GM12878 (cell line): ENCODE data around the gene SLC45A2. TPM values are rescaled to one million over a fixed set of nuclear protein-coding genes. Genes with fewer than 3 reads are reported as not detected.

ENCODE experiments used
- ATF2 ChIP-seq: IDR thresholded peaks from 2 replicates; pipeline ENCODE4 v1.6.1; 2012; ENCODE audit warnings: low read length, inconsistent platforms
- BACH1 ChIP-seq: fragments of 450-650 bp; IDR thresholded peaks from 2 replicates; pipeline ENCODE4 v1.6.1; 2017; ENCODE audit warnings: mild to moderate bottlenecking, borderline replicate concordance
- CEBPB ChIP-seq, 2 experiments: fragments of 150-350 bp in 1 of 2; IDR thresholded peaks; 2 replicates each; pipeline ENCODE4 v1.6.1; 2012 to 2014; ENCODE audit warnings: low read depth in 2 of 2, low read length in 2 of 2, borderline replicate concordance in 1 of 2, inconsistent platforms in 1 of 2
- CREM ChIP-seq: IDR thresholded peaks from 2 replicates; pipeline ENCODE4 v1.6.1; 2014; ENCODE audit warnings: antibody characterized with exemption, low read depth
- CTCF ChIP-seq, 3 experiments: IDR thresholded peaks in 2 of 3; conservative IDR thresholded peaks in 1 of 3; 2 replicates each; pipeline ENCODE4 v1.5.1; 2011; ENCODE audit warnings: low read depth in 3 of 3, low read length in 3 of 3, mild to moderate bottlenecking in 3 of 3, control low read depth in 2 of 3, moderate library complexity in 2 of 3, inconsistent platforms in 1 of 3, mixed read lengths in 1 of 3; ENCODE audit not compliant: control insufficient read depth in 2 of 3, insufficient read depth in 1 of 3; ENCODE audit errors: extremely low read depth in 1 of 3
- DPF2 ChIP-seq: fragments of 450-650 bp; IDR thresholded peaks from 2 replicates; pipeline ENCODE4 v1.6.1; 2017; ENCODE audit warnings: mild to moderate bottlenecking
- EGR1 ChIP-seq, 2 experiments: IDR thresholded peaks; 1 replicate in 1 of 2; 2 replicates in 1 of 2; pipeline ENCODE4 v1.6.1; 2011 to 2012; ENCODE audit warnings: low read depth in 2 of 2, low read length in 2 of 2, borderline replicate concordance in 1 of 2, mild to moderate bottlenecking in 1 of 2, moderate library complexity in 1 of 2
- ELK1 ChIP-seq: IDR thresholded peaks from 2 replicates; pipeline ENCODE4 v1.6.1; 2012; ENCODE audit warnings: low read depth, low read length, improper control_type of control experiment
- ESRRA ChIP-seq: IDR thresholded peaks from 2 replicates; pipeline ENCODE4 v1.6.1; 2012; ENCODE audit warnings: mild to moderate bottlenecking, low read length, improper control_type of control experiment
- FOXK2 ChIP-seq: fragments of 450-650 bp; IDR thresholded peaks from 2 replicates; pipeline ENCODE4 v1.6.1; 2017; ENCODE audit warnings: mild to moderate bottlenecking, moderate library complexity
- GATAD2B ChIP-seq: fragments of 450-650 bp; conservative IDR thresholded peaks from 2 replicates; pipeline ENCODE4 v1.6.1; 2017; ENCODE audit warnings: low read depth, mild to moderate bottlenecking, moderate library complexity
- IRF4 ChIP-seq: IDR thresholded peaks from 2 replicates; pipeline ENCODE4 v1.6.1; 2011; ENCODE audit warnings: low read depth, low read length
- MTA2 ChIP-seq: fragments of 450-650 bp; IDR thresholded peaks from 2 replicates; pipeline ENCODE4 v1.6.1; 2016; ENCODE audit warnings: low read depth, mild to moderate bottlenecking, moderate library complexity
- MTA3 ChIP-seq: IDR thresholded peaks from 2 replicates; pipeline ENCODE4 v1.6.1; 2012; ENCODE audit warnings: low read length, inconsistent platforms, borderline replicate concordance
- NBN ChIP-seq: fragments of 450-650 bp; IDR thresholded peaks from 2 replicates; pipeline ENCODE4 v1.6.1; 2016
- NKRF ChIP-seq: fragments of 450-650 bp; conservative IDR thresholded peaks from 2 replicates; pipeline ENCODE4 v1.6.1; 2017; ENCODE audit warnings: mild to moderate bottlenecking, moderate library complexity
- NRF1 ChIP-seq: conservative IDR thresholded peaks from 2 replicates; pipeline ENCODE4 v1.6.1; 2011; ENCODE audit warnings: mild to moderate bottlenecking, low read depth, low read length, improper control_type of control experiment
- PAX5 ChIP-seq: IDR thresholded peaks from 2 replicates; pipeline ENCODE4 v1.6.1; 2011; ENCODE audit warnings: low read depth, low read length, borderline replicate concordance
- POLR2A ChIP-seq: IDR thresholded peaks from 2 replicates; pipeline ENCODE4 v1.6.1; 2011; ENCODE audit warnings: low read depth, mild to moderate bottlenecking, low read length
- POLR2AphosphoS2 ChIP-seq: IDR thresholded peaks from 2 replicates; pipeline ENCODE4 v1.6.1; 2011; ENCODE audit warnings: low read depth, mild to moderate bottlenecking, low read length, improper control_type of control experiment, moderate library complexity
- RELA ChIP-seq: fragments of 450-650 bp; IDR thresholded peaks from 2 replicates; pipeline ENCODE4 v1.8.0; 2014; ENCODE audit warnings: borderline replicate concordance; ENCODE audit not compliant: partially characterized antibody
- SIN3A ChIP-seq: IDR thresholded peaks from 2 replicates; pipeline ENCODE4 v1.6.1; 2012; ENCODE audit warnings: low read depth, low read length, improper control_type of control experiment
- SMAD5 ChIP-seq: IDR thresholded peaks from 2 replicates; pipeline ENCODE4 v1.6.1; 2016; ENCODE audit warnings: antibody characterized with exemption, low read depth
- TCF12 ChIP-seq: IDR thresholded peaks from 2 replicates; pipeline ENCODE4 v1.6.1; 2011; ENCODE audit warnings: low read depth, mild to moderate bottlenecking, low read length
- polyA plus RNA-seq, 11 experiments: library from polyadenylated mRNA; depleted of rRNA in 4 of 11; unstranded in 6 of 11; stranded (reverse) in 5 of 11; fragments of >200 nt; fragmentation: Nextera tagmentation in 4 of 11; fragmentation: Illumina TruSeq in 1 of 11; extraction: Ambion mirVana in 4 of 11; extraction: Trizol in 1 of 11; gene quantifications; 1 replicate in 1 of 11; 2 replicates in 10 of 11; pipeline versions ENCODE4 v1.2.1 to v1.2.3, GENCODE V29; 2011 to 2016; ENCODE audit warnings: inconsistent platforms in 2 of 11, missing spikeins in 2 of 11, low read depth in 1 of 11
- total RNA-seq, 4 experiments: library from RNA; depleted of rRNA in 3 of 4; stranded (reverse); fragments of >200 nt in 3 of 4; fragmentation: Illumina TruSeq in 1 of 4; extraction: Trizol in 1 of 4; gene quantifications; 2 replicates each; pipeline versions ENCODE4 v1.2.1 to v1.2.3, GENCODE V29; 2013 to 2021

The SLC45A2 gene
- total and polyA plus RNA-seq, 10 of the 15 experiments (the other 5 are each of a cell fraction or from before 2014, with no cell fraction given) = 0.06 to 0.07 TPM; not detected in 8

- TF ChIP-seq NKRF = peak; percentile 85
- TF ChIP-seq CEBPB (IDR thresholded peaks at IDR 0.05; ENCODE audit: borderline replicate concordance in 1 of 2, low read depth in 2 of 2, low read length in 2 of 2) = no peak
- peak; percentile 87 for TF ChIP-seq DPF2
- TF ChIP-seq CREM = 0 out of 2 replicates have a peak, but pooled peaks have one; percentile 26
- peak; percentile 63; the same call in 1 of the 2 replicates for TF ChIP-seq BACH1
- peak; percentile 91 for TF ChIP-seq SMAD5
- TF ChIP-seq PAX5 = no peak
- peak; percentile 95 for TF ChIP-seq POLR2A
- no peak for TF ChIP-seq ATF2
- TF ChIP-seq NBN = 0 out of 2 replicates have a peak, but pooled peaks have one; percentile 65
- no peak for TF ChIP-seq MTA3
- TF ChIP-seq SIN3A = peak; percentile 52; the same call in 1 of the 2 replicates
- TF ChIP-seq ELK1 = no peak
- peak; percentile 55; the same call in 1 of the 2 replicates for TF ChIP-seq TCF12
- TF ChIP-seq NRF1 = peak; percentile 92
- TF ChIP-seq EGR1 (IDR thresholded peaks at IDR 0.05; ENCODE audit: borderline replicate concordance in 1 of 2, low read depth in 2 of 2, low read length in 2 of 2) = peak in 1 of 2 experiments; percentile 84; a peak in 2 of 3 replicates
- 0 out of 2 replicates have a peak, but pooled peaks have one; percentile 4 for TF ChIP-seq IRF4
- TF ChIP-seq MTA2 = no peak
- peak; percentile 61 for TF ChIP-seq RELA
- peak; percentile 75 for TF ChIP-seq POLR2AphosphoS2
- TF ChIP-seq FOXK2 = peak; percentile 26; the same call in 1 of the 2 replicates
- no peak for TF ChIP-seq ESRRA
- peak; percentile 78; the same call in 1 of the 2 replicates for TF ChIP-seq GATAD2B
- TF ChIP-seq CTCF (IDR thresholded peaks at IDR 0.05 in 2 of 3, conservative IDR thresholded peaks at IDR 0.05 in 1 of 3; ENCODE audit: control insufficient read depth in 2 of 3, extremely low read depth in 1 of 3, insufficient read depth in 1 of 3, low read depth in 3 of 3, low read length in 3 of 3) = peak in 2 of 3 experiments; percentile 13 to 15; a peak in 2 of 6 replicates
These were observed 23.4 kb upstream of the SLC45A2 start, which contains the start of gene AMACR (continued) for GRCh38 chr5:34007621-34008600.
